ENCODE data around the gene COQ3.

COQ3 gene

DNA sequence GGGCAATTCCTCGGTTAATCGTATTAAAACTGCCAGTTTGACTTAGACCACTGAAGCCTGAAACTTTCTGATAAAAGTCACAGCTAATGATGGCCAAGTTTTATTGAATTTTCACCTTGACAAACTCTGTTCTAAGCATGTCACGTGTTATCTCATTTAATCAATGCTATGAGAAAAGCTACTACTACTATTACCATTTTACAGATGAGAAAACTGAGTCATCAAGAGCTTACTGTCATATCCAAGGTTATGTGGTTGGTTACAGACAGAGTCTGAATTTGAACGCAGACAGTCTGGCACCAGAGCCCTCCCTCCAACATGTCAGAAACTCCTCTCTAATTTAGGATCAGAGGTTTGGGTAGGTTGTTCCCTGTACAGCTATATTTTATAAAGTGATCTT is 48.8 kb downstream of the COQ3 start:
- no peak for TF ChIP-seq EZH2 (IDR thresholded peaks at IDR 0.05; ENCODE audit: borderline replicate concordance, low read length)
- TF ChIP-seq, protein P1, sequence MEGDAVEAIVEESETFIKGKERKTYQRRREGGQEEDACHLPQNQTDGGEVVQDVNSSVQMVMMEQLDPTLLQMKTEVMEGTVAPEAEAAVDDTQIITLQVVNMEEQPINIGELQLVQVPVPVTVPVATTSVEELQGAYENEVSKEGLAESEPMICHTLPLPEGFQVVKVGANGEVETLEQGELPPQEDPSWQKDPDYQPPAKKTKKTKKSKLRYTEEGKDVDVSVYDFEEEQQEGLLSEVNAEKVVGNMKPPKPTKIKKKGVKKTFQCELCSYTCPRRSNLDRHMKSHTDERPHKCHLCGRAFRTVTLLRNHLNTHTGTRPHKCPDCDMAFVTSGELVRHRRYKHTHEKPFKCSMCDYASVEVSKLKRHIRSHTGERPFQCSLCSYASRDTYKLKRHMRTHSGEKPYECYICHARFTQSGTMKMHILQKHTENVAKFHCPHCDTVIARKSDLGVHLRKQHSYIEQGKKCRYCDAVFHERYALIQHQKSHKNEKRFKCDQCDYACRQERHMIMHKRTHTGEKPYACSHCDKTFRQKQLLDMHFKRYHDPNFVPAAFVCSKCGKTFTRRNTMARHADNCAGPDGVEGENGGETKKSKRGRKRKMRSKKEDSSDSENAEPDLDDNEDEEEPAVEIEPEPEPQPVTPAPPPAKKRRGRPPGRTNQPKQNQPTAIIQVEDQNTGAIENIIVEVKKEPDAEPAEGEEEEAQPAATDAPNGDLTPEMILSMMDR (IDR thresholded peaks at IDR 0.05; ENCODE audit: low read length) = no peak
- no peak overlapping the region for H3K4me3 ChIP-seq (ENCODE audit: low read depth, low read length, poor library complexity, severe bottlenecking)
- no peaks in the 10 kb centered on the region for H3K27me3 ChIP-seq (ENCODE audit: insufficient read depth, low read length)
- no peaks in the 10 kb centered on the region for H3F3A ChIP-seq (ENCODE audit: insufficient read depth, low read length)
- H3K9ac ChIP-seq (ENCODE audit: low read length) = no peak overlapping the region
- no peaks in the 10 kb centered on the region for H3K9me2 ChIP-seq (ENCODE audit: low read depth, low read length)
- peaks cover 3% of the 10 kb centered on the region for H3K4me1 ChIP-seq (ENCODE audit: insufficient read depth, low read length, severe bottlenecking)
- H3K36me3 ChIP-seq (ENCODE audit: insufficient read depth, low read length) = no peaks in the 10 kb centered on the region
- no peaks in the 10 kb centered on the region for H4K20me1 ChIP-seq (ENCODE audit: insufficient read depth, low read length)
- H3K4me2 ChIP-seq (ENCODE audit: low read length) = no peak overlapping the region
- H3K79me2 ChIP-seq (ENCODE audit: insufficient read depth, low read length) = no peaks in the 10 kb centered on the region
- no peak overlapping the region for H3K27ac ChIP-seq (ENCODE audit: low read depth, low read length, poor library complexity, severe bottlenecking)
- no peak overlapping the region for H2AFZ ChIP-seq (ENCODE audit: low read length)
- no peaks in the 10 kb centered on the region for H3K9me3 ChIP-seq (ENCODE audit: low read length)

DNA sequence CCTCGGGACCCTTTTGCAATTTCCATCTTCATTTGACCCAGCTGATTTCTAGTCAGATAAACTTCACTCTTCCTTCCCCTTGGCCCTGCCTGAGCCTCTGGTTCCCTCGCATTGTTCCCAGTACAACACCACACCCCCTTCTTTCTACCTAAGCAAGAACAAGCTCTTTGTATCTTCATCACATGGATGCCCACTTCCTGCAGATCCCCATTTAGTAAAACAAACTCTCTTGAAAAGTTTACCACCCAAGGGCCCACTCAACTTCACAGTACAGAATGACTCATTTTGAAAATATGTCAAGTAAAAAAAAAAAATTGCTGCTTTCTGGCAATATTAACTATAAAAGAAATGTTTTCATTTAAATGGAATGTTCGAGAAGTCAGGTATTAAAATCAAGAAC is 49.7 kb downstream of the COQ3 start:
- Histone ChIP-seq H3K4me1 (ENCODE audit: insufficient read depth, low read length, severe bottlenecking) (no peaks in the 10 kb centered on the region), H3F3A (ENCODE audit: insufficient read depth, low read length) (no peaks in the 10 kb centered on the region), H4K20me1 (ENCODE audit: insufficient read depth, low read length) (no peaks in the 10 kb centered on the region), H3K27me3 (ENCODE audit: insufficient read depth, low read length) (no peaks in the 10 kb centered on the region), H3K9me3 (ENCODE audit: low read length) (no peaks in the 10 kb centered on the region), H3K4me2 (ENCODE audit: low read length) (no peak overlapping the region), H3K27ac (ENCODE audit: low read depth, low read length, poor library complexity, severe bottlenecking) (no peak overlapping the region), H3K4me3 (ENCODE audit: low read depth, low read length, poor library complexity, severe bottlenecking) (no peak overlapping the region), H2AFZ (ENCODE audit: low read length) (no peak overlapping the region), H3K9ac (ENCODE audit: low read length) (no peak overlapping the region), H3K79me2 (ENCODE audit: insufficient read depth, low read length) (no peaks in the 10 kb centered on the region), H3K36me3 (ENCODE audit: insufficient read depth, low read length) (no peaks in the 10 kb centered on the region), H3K9me2 (ENCODE audit: low read depth, low read length) (no peaks in the 10 kb centered on the region)
- TF ChIP-seq, protein P1 (IDR thresholded peaks at IDR 0.05; ENCODE audit: low read length) = no peak
- no peak for TF ChIP-seq EZH2 (IDR thresholded peaks at IDR 0.05; ENCODE audit: borderline replicate concordance, low read length)

DNA sequence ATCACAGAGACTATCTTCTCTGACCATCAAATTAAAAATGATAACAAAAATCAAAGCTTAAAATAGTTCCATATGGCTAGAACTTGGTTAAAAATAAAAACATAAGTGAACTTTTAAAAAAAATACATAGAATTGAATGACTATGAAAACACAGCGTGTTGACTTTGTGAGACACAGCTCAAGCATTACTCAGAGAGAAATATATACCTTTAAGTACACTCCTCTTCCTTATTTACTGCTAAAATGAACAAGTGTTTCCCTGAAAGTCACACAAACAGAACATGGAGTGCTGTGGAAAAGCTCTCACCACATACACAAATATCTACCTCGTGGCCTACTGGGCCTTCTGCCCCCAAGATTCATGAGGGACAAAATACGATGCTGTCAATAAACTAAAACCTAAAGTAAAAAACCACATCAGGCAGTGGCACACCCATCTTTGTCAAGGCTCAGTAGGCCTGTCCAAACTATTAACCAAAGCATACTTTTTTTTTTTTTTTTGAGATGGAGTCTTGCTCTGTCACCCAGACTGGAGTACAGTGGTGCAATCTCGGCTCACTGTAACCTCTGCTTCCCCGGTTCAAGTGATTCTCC is 52.0 kb downstream of the COQ3 start:
- Histone ChIP-seq H4K20me1 (ENCODE audit: insufficient read depth, low read length) (no peaks in the 10 kb centered on the region), H3F3A (ENCODE audit: insufficient read depth, low read length) (no peaks in the 10 kb centered on the region), H3K36me3 (ENCODE audit: insufficient read depth, low read length) (no peaks in the 10 kb centered on the region), H3K4me2 (ENCODE audit: low read length) (no peak overlapping the region), H3K79me2 (ENCODE audit: insufficient read depth, low read length) (no peaks in the 10 kb centered on the region), H3K4me1 (ENCODE audit: insufficient read depth, low read length, severe bottlenecking) (no peaks in the 10 kb centered on the region), H3K9ac (ENCODE audit: low read length) (no peak overlapping the region), H3K27me3 (ENCODE audit: insufficient read depth, low read length) (no peaks in the 10 kb centered on the region), H3K9me2 (ENCODE audit: low read depth, low read length) (no peaks in the 10 kb centered on the region), H2AFZ (ENCODE audit: low read length) (no peak overlapping the region), H3K9me3 (ENCODE audit: low read length) (no peaks in the 10 kb centered on the region), H3K4me3 (ENCODE audit: low read depth, low read length, poor library complexity, severe bottlenecking) (no peak overlapping the region), H3K27ac (ENCODE audit: low read depth, low read length, poor library complexity, severe bottlenecking) (no peak overlapping the region)
- TF ChIP-seq, protein P1 (IDR thresholded peaks at IDR 0.05; ENCODE audit: low read length) = no peak
- TF ChIP-seq EZH2 (IDR thresholded peaks at IDR 0.05; ENCODE audit: borderline replicate concordance, low read length) = no peak

Measured in OCI-LY1 (cell line).